EL (cell line): ENCODE measurements around the gene CRYGC.
A peak's percentile ranks its signal among the peaks of the same experiment; 100 is the strongest.
"Not testable (repeated sequence)": the region's sequence is repeated elsewhere in the genome, so short reads cannot be mapped to it uniquely, and the experiment has no call there.

Experiments used
- DNase-seq: peaks from one replicate; pipeline ENCODE4 v3.0.0-alpha.2; 2016

The CRYGC gene

DNA sequence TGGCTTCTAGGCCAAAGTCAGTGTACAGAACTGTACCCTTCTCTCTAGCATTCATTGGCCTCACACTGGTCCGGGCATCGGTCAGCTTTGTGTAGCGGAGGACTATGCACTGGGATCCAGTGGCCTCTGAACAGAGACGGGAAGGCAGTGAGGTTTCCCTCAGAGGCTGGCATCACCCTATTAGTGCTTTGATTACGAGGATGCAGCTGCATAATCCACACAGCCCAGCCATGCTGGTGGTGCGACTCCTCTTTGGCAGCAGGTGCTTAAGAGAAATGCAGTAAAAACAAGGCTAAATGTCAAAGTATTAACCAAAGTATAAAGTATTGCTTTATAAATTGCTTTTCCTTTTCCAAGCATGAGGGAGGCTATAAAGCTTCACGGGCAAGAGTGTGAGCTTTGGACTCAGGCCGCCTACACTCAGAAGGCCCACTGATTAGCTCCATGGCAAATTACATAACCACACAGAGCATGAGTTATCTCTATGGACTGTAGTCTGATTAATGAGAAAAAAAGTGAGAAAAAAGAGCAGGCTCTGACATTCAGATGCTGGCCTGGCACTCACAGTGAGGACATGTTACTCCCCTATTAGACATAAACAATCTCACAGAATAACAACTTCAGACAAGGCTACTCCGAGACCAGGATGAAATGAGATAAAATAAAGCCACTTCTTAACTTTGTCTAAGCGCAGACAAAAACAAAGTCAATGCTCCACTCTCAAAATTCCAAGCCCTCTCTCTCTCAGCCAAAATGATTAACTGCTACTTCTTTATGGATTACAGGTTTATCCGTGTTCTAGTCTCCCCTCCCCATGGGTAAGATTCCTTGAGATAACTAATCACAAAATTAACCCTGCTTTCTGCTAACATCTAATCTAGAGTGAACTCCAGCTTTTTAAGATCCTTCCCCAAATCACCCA, 6.4 kb upstream of the CRYGC start:
- no peak for DNase-seq

DNA sequence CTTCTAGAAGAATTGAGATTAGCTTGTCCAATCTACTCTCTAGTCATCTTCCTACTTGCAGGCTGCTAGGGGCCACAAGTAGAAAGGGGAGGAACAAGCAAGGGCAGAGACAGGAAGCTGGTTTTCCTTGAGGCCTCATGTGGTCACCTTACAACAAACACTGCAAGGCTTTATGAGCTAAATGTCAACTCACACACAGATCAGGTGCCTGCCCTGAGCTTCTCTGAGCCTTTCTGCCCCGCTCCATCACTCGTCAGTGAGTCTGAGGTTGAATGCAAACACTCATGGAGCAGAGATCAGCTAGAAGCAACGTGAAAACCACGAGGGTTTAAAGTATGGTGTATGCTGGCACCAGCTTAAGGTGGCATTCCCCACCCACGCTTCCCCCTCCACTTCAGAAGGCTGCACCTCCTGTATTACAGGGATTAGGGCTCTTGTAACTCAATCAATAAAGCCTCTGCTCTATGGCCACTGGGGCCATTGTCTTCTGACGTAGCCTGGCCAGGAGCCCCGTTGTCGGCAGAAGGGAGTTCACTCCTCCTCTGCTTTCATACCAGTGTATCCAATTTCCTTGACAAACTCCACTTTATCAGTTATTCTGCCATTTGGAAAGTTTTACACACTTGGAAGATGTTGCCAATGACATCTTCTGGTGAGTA, 5.4 kb upstream of the CRYGC start:
- DNase-seq = no peak

DNA sequence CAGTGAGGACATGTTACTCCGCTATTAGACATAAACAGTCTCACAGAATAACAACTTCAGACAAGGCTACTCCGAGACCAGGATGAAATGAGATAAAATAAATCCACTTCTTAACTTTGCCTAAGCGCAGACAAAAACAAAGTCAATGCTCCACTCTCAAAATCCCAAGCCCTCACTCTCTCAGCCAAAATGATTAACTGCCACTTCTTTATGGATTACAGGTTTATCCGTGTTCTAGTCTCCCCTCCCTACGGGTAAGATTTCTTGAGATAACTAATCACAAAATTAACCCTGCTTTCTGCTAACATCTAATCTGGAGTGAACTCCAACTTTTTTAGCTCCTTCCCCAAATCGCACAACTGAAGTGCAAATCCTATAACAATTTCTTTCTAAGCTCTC, 1.1 kb upstream of the CRYGC start:
- no peak for DNase-seq

DNA sequence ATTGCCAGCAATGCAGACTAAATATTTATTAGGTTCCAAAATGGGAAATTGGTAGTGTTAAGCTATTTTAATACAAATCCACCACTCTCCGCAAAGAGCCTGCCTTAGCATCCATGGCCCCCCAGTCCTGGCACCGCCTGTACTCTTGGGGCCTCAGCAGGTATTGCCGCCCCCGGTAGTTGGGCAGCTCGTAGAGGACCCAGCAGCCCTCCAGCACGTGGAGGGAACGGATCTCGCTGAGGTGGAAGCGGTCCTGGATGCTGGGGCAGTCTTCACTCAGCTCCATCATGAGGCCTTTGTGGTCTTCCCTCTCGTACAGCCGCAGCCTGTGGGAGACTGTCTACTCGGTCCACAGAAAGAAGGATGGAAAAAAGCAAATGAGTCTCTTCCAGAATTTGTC, 1.5 kb downstream of the CRYGC start:
- DNase-seq = no peak

DNA sequence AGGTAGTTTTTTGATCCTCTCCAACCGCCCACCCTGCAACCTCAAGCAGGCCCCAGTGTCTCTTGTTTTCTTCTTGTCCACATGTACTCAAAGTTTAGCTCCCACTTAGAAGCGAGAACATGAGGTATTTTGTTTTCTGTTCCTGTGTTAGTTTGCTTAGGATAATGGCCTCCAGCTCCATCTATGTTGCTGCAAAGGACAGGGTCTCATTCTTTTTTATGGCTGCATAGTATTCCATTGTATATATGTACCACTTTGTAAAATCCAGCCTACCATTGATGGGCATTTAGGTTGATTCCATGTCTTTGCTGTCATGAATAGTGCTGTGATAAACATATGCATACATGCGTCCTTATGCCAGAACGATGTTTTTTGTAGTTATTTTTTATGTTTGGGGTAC, 2.5 kb downstream of the CRYGC start:
- DNase-seq = no peak

DNA sequence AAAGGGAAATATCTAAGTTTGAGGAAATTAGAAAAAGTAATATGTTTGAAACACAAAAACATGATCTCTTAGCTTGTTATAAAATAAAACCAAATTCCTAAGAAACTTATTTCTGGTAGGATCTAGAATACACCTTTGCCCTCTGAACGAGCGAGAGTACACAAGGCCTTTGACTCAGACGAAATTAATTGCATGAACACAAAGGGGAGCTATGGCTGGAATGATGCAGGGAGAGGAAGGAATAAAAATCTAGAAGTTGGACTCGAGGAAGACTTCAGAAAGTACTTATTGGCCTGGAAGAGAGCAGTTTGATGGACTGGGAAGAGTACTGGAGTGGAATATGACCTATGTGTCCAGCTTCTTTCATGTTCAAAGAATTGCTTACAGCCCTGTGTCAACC, 4.4 kb downstream of the CRYGC start:
- no peak for DNase-seq

DNA sequence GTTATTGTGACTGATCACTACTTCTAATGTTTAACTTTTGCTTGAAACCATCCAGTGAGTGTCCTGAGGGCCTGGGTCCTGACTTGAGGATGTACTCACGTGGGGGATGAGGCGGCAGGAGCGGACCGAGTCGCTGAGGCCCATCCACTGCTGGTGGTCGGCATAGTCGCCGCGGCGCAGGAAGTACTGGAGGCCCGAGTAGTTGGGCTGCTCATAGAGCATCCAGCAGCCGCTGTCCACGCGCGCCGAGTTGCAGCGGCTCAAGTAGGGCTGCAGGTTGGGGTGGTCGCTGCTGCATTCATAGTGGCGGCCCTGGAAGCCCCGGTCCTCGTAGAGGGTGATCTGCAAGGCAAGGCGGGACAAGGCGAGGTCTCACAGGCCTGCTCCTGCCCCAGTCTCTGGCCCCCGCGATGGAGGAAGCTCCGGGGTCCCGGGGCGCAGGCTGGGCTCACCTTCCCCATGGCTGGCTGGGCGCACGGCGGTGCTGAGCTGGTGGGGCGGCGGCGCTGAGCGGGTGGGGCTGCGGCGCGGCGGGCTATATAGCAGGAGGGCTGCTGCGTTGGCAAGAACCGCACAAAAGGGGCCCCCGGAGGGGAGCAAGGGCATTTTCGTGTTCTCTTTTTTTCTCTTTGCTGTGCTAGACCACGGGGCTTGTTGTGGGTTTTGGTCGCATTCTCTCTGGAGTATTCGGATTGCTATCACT, 5.5 kb downstream of the CRYGC start, which contains the start of gene CRYGD:
CRYGD (minus strand) TSS at position 512 of the 703 bp plus-strand sequence; CDS start at position 461, 51 bp downstream.
- DNase-seq = not testable (repeated sequence)

DNA sequence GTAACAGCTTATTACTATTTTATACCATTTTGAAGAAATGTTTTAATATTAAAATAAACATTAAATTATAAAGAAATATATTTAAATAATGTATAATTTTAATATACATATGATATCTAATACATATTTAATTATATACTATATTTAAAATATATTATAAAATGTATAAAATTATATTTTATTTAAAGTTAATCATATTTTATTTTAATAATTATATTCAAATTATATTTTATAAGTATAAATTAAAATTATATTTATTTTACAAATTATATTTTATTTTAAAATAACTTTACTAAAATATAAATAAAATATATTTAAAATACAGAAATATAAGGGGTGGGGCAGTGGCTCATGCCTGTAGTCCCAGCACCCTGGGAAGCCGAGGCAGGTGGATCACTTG, 7.4 kb downstream of the CRYGC start:
- DNase-seq = no peak

DNA sequence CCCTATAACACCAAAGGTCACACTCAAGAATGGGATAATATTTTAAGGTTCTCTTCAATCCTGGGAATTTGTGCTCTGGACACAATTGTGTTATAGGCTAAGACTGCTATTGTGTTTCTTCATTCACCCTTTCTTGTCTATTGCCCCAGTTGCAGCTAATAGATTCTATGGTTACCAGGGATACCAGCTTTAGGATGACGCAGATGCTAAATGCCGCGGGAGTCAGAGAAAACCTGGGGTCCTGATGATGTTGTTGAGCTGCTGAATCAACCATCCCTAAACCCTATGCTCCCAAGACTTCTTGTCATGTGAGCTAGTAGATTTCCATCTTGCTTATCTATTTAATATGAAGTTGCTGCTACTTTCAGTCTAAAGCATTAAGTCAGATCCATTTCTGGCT, 10.7 kb downstream of the CRYGC start:
- DNase-seq = no peak

DNA sequence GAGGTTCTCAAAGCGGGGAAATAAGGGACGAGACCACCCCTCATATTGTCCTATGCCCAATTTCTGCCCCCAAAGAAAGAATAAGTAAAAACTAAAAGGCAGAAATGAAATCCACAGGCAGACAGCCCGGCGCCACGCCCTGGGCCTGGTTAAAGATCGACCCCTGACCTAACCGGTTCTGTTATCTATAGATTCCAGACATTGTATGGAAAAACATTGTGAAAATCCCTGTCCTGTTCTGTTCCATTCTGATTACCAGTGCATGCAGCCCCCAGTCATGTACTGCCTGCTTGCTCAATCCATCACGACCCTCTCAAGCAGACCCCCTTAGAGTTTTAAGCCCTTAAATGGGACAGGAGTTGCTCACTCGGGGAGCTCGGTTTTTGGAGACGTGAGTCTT, 12.2 kb downstream of the CRYGC start:
- not testable (repeated sequence) for DNase-seq

DNA sequence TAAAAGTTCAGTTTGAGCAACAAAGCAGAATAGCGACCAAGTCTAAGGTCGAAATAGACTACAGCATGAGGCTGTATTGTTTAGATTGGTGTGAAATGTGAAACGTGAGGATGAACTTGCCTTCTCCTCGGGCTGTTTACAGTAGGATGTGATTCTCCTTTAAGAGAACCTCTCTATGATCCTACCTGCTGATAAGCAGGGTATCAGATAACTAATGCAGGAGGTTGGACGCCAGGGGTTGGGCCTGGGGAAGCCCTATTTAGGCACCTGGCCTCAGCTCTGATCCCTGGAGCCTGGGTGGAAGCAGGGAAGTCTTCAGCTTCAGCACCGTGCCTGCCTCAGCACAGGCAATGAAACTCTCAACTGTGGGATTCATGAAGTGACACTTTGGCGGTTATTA, 16.7 kb downstream of the CRYGC start:
- DNase-seq = no peak

DNA sequence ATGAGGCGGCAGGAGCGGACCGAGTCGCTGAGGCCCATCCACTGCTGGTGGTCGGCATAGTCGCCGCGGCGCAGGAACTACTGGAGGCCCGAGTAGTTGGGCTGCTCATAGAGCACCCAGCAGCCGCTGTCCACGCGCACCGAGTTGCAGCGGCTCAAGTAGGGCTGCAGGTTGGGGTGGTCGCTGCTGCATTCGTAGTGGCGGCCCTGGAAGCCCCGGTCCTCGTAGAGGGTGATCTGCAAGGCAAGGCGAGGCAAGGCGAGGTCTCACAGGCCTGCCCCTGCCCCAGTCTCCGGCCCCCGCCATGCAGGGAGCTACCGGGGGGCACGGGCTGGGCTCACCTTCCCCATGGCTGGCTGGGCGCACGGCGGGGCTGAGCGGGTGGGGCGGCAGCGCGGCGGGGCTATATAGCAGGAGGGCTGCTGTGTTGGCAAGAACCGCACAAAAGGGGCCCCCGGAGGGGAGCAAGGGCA, 17.3 kb downstream of the CRYGC start:
- not testable (repeated sequence) for DNase-seq

DNA sequence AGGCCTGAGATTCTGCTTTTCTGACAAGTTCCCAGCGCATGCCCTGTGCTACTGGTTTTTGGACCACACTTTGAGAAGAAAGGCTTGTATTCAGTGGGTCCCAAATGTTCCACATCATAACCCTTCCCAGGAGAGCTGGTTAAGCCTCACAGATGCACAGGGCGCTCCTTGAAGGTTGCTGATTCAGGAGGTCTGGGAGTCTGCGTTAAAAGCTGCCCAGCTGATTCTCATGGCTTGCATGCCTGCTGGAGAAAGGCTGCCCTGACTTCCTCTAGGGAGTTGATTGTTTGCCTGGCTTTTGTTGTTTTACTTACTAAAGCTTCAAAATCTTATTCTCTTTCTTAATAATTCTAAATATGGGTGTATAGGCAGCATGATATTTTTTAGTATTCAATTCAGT, 26.0 kb downstream of the CRYGC start:
- DNase-seq = no peak

DNA sequence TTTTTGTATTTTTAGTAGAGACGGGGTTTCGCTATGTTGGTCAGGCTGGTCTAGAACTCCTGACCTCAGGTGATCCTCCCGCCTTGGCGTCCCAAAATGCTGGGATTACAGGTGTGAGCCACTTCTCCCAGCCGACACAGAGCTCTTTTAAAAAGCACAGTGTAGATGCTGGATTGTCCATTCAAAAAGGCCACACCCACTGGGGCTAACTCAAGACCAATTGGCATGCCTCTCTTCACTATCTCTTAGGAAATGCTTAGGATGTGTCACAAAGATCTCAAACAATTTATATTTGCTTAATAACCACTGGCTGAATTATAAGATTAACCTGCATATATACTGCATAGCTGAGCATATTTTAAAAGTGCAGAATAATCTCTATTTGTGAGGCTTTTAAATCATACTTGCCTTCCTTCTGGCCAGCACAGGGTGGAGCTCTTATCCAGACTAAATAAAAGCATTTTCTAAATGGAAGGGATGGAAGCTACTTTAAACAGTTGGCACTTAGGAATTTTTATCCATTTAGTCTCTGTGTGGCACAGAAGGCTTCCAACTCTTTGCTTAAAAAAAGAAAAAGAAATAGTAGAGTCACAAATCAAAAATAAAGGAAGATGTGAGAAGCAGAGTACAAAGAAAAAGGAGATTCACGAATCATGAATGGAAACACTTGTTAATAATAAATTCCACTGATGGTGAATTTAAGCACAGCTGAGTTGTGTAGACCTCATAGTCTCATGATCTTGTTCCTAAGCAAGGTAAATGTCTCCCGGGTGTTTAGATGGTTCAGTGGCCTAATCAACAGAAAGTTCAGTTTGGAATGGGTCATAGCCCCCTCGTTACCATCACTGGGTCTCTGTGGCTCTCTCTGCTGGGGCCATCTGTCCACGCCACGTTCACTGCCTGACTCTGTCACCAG, 27.7 kb downstream of the CRYGC start:
- DNase-seq = peak; percentile 6

DNA sequence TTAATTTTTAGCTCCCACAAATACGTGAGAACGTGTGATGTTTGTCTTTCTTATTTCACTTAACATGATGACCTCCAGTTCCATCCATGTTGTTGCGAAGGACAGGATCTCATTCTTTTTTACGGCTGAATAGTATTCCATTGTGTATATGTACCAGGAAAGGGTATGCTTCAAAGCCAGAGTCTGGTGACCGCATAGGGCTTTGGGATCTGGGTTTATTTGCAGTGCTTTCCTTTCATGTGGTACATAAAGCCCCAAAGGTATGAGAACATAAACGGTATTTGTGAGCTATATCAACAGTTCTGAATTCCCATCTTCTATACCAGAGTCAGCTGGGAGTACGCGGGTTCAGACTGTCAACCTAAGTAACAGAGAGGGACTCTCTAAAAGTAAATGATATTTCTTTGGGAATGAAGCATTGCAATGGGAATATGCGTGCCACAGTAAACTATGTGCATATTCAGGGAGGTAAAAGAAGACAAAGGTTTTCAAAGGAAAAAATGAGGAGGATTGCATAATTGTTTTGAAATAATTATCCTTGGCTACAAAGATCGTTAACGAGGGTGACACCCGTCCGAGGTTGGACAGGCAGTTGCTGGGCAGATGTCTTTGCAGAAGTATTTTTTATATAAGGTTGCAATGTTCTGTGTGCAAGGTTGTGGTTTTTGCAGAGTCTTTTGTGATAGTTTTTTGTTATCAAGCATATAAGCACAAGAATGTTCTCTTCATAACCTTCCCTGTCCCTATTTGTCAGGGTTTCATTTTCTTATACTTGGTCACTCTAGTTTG, 29.8 kb downstream of the CRYGC start:
- no peak for DNase-seq

DNA sequence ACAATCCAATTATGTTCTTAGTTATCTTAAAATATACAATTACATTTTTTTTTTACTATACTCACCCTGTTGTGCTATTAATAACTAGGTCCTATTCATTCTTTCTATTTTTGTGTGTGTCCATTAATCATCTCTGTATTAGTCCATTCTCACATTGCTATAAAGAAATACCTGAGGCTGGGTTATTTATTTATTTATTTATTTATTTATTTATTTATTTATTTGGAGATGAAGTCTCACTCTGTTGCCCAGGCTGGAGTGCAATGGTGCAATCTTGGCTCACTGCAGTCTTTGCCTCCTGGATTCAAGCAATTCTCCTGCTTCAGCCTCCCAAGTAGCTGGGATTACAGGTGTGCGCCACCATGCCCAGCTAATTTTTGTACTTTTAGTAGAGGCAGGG, 30.9 kb downstream of the CRYGC start:
- DNase-seq = not testable (repeated sequence)

DNA sequence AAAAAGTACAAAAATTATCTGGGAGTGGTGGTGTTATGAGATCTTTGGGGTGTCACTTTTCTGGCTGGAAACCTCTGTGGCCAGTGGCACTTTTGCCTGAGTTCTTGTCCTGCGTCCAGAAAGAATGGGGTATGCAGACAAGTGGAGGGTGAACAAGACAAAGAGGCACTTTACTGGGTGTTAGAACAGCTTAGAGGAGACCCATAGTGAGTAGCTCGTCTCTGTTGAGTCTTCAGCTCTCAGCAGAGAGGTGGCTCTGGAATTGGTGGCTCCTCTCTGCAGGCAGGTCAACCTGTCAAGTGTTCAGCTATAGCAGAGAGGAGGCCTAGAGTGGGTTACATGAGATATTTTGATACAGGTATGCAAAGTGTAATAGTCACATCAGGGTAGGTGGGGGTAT, 31.4 kb downstream of the CRYGC start:
- no peak for DNase-seq

DNA sequence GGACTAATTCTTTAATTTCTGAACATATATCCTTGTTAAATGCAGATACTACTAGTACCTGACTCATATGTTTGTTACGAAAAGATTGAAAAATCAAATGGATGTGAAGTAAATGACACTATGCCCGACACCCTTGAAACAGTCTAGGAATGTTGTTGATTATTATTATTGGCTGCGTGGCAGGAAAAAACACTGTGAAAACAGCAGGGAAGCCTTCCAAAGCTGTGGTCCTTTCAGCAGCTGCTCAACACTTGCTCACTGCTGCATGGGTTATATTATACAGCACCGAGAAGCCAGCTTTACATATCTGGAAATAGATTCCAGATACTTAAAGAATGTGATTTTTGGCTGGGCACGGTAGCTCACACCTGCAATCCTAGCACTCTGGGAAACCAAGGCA, 31.8 kb downstream of the CRYGC start:
- DNase-seq = peak; percentile 44

DNA sequence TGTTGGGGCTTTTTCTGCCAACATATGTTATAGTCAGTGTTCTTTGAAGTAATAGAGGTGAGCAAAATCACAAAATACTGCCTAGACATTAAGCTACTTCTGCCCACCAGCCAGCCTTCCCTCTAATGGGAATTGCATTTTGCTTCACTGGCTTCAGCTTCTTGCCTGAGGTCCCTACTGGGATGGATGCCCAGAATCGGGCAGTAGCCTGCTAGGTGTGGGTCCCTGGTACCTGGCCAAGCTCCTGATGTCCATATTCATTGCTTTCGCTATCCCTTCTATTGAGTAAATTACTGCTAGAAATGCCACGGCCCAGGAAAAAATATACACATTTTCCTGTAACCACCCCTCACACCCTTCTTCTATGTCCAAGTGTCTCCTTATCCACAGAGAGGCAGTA, 32.3 kb downstream of the CRYGC start:
- DNase-seq = no peak

DNA sequence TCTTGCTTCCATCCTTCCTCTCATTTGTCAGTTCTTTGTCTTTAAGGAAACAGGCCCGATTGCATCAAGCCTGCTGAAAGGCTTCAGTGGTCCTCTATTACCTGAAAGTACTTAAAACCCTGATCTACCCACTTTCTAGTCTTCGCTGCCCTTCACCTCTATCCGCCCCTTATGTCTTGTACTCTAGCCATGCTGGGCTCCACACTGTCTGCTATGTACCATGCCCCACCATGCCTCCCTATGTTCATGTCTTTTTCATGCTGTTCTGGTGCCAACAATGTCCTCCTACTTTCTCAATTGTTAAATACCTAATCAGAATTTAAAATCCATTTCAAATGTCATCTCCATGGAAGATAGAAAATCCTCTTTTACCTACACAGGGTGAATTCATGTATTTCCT, 33.5 kb downstream of the CRYGC start:
- DNase-seq = no peak

DNA sequence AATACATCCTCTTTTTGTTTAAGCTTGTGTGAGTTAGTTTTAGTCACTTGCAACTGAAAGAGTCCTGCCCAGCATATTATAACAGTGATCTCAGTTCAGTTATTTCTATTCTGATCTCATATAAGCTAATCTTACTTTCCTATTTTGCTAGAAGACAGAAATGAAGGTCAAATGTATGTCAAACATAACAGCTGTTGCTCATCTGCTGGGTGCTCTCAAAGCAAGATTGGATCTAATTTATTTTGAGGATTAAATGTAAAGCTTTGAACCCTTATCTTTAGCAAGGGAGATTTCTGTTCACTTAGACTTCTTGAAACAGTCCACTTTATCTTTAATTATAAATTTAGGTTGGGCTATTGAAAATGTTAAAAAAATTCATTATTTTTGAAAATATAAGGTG, 36.5 kb downstream of the CRYGC start:
- DNase-seq = no peak
